ENCODE results near the gene OSCP1.

Gene OSCP1

GRCh38 chr1:36472656-36473055, 22.4 kb upstream of the OSCP1 start:
- no peak for DNase-seq (ENCODE audit: low read depth)

- no peak for DNase-seq (ENCODE audit: low read depth)
Observed at GRCh38 chr1:36471830-36472641, 21.8 kb upstream of the OSCP1 start.

- no peak for DNase-seq (ENCODE audit: low read depth)
Observed at GRCh38 chr1:36469163-36469562, 18.9 kb upstream of the OSCP1 start.

GRCh38 chr1:36467700-36468455, 17.6 kb upstream of the OSCP1 start:
- no peak for DNase-seq (ENCODE audit: low read depth)

GRCh38 chr1:36467027-36467410, 16.8 kb upstream of the OSCP1 start:
- no peak for DNase-seq (ENCODE audit: low read depth)

- no peak for DNase-seq (ENCODE audit: low read depth)
Observed at GRCh38 chr1:36466370-36467026, 16.2 kb upstream of the OSCP1 start.

GRCh38 chr1:36465731-36466369, 15.6 kb upstream of the OSCP1 start:
- DNase-seq (ENCODE audit: low read depth): no peak

GRCh38 chr1:36464605-36465393, 14.5 kb upstream of the OSCP1 start:
- DNase-seq (ENCODE audit: low read depth): no peak

GRCh38 chr1:36463803-36464604, 13.8 kb upstream of the OSCP1 start, which contains the start of gene MRPS15:
Gene MRPS15 (minus strand): TSS chr1:36464384. CDS start chr1:36464275, 109 bp downstream.
- DNase-seq (ENCODE audit: low read depth): peak; percentile 67

GRCh38 chr1:36463463-36463802, 13.2 kb upstream of the OSCP1 start:
- DNase-seq (ENCODE audit: low read depth): no peak

GRCh38 chr1:36458910-36459309, 8.7 kb upstream of the OSCP1 start:
- DNase-seq (ENCODE audit: low read depth): no peak

- no peak for DNase-seq (ENCODE audit: low read depth)
Observed at GRCh38 chr1:36457691-36458090, 7.4 kb upstream of the OSCP1 start.

GRCh38 chr1:36456391-36456928, 6.2 kb upstream of the OSCP1 start:
- DNase-seq (ENCODE audit: low read depth): no peak

- DNase-seq (ENCODE audit: low read depth): no peak
Observed at GRCh38 chr1:36455386-36455785, 5.1 kb upstream of the OSCP1 start.

- DNase-seq (ENCODE audit: low read depth): no peak
Observed at GRCh38 chr1:36453600-36454388, 3.5 kb upstream of the OSCP1 start.

- DNase-seq (ENCODE audit: low read depth): no peak
Observed at GRCh38 chr1:36453051-36453450, 2.8 kb upstream of the OSCP1 start.

- no peak for DNase-seq (ENCODE audit: low read depth)
Observed at GRCh38 chr1:36450919-36451305, 661 bp upstream of the OSCP1 start.

- DNase-seq (ENCODE audit: low read depth): no peak
Observed at GRCh38 chr1:36448530-36449056, 1.7 kb downstream of the OSCP1 start.

- no peak for DNase-seq (ENCODE audit: low read depth)
Observed at GRCh38 chr1:36447450-36447849, 2.8 kb downstream of the OSCP1 start.

Measured in non-pigmented ciliary epithelial cell (primary cell).